Large intestine (tissue), 3 donors: ENCODE measurements around the gene CR1. TPM values are rescaled to one million over a fixed set of nuclear protein-coding genes. Genes with fewer than 3 reads are reported as not detected.
"Not testable (repeated sequence)": the region's sequence is repeated elsewhere in the genome, so short reads cannot be mapped to it uniquely, and the experiment has no call there.

Experiments used
- DNase-seq, 2 donors: peaks; one replicate each; pipeline versions ENCODE4 v3.0.0 to v3.0.0-alpha.2; 2013
- H3K27ac ChIP-seq: one replicate; pipeline ENCODE4 v1.5.1; 2013; ENCODE audit warnings: low read length
- H3K27me3 ChIP-seq: 2 replicates; pipeline ENCODE4 v1.6.1; 2013; ENCODE audit warnings: low read length; ENCODE audit not compliant: control insufficient read depth, insufficient read depth
- H3K36me3 ChIP-seq: 2 replicates; pipeline ENCODE4 v1.6.1; 2013; ENCODE audit warnings: low read length; ENCODE audit not compliant: control insufficient read depth, insufficient read depth
- H3K4me1 ChIP-seq: one replicate; pipeline ENCODE4 v1.6.1; 2013; ENCODE audit warnings: low read length; ENCODE audit not compliant: control insufficient read depth, insufficient read depth
- H3K4me3 ChIP-seq: one replicate; pipeline ENCODE4 v1.5.1; 2013; ENCODE audit warnings: low read length
- H3K9me3 ChIP-seq: one replicate; pipeline ENCODE4 v1.6.1; 2013; ENCODE audit warnings: mild to moderate bottlenecking, low read depth, low read length, moderate library complexity; ENCODE audit not compliant: control insufficient read depth
- WGBS: methylation state at CpG from one replicate; pipeline ENCODE4 v1.1.5; 2013; ENCODE audit warnings: low lambda C conversion rate; ENCODE audit not compliant: insufficient coverage; 5-methylcytosine and 5-hydroxymethylcytosine counted together
- polyA plus RNA-seq: library from polyadenylated mRNA; unstranded; fragments of 120-200 nt; gene quantifications from one replicate; pipeline ENCODE4 v1.2.1, GENCODE V29; 2013

Gene CR1
- polyA plus RNA-seq, 1 donor: 0.66 TPM

- Histone ChIP-seq H3K9me3 (no peaks in the 10 kb centered on the region), H3K27me3 (no peaks in the 10 kb centered on the region), H3K4me3 (no peak overlapping the region), H3K36me3 (no peaks in the 10 kb centered on the region), H3K4me1 (no peaks in the 10 kb centered on the region), H3K27ac (no peak overlapping the region)
- DNase-seq: no peak
- WGBS: no CpG with 5 or more reads among the region's 2 CpGs
These were observed 124.6 kb downstream of the CR1 start for GRCh38 chr1:207620543-207620893.

- H3K27ac ChIP-seq, DNase-seq, H3K27me3 ChIP-seq, H3K4me3 ChIP-seq, H3K9me3 ChIP-seq, H3K4me1 ChIP-seq, H3K36me3 ChIP-seq: not testable (repeated sequence)
- no CpG with 5 or more reads among the region's 1 CpG for WGBS
These were observed 129.6 kb downstream of the CR1 start for GRCh38 chr1:207625504-207626071.

- WGBS: 75% methylated on average over 1 of the region's 1 CpG
These were observed 131.0 kb downstream of the CR1 start for GRCh38 chr1:207626972-207627337.

GRCh38 chr1:207627496-207627895, 131.5 kb downstream of the CR1 start:
- no peaks in the 10 kb centered on the region for H3K36me3 ChIP-seq
- H3K4me3 ChIP-seq: no peak overlapping the region
- no peaks in the 10 kb centered on the region for H3K4me1 ChIP-seq
- no peaks in the 10 kb centered on the region for H3K9me3 ChIP-seq
- no peak overlapping the region for H3K27ac ChIP-seq
- H3K27me3 ChIP-seq: no peaks in the 10 kb centered on the region
- DNase-seq: no peak
- no CpG with 5 or more reads among the region's 2 CpGs for WGBS

More at GRCh38 chr1:207626972-207627337, 131.0 kb downstream of the CR1 start:
- H3K27me3 ChIP-seq: no peaks in the 10 kb centered on the region
- H3K27ac ChIP-seq: no peak overlapping the region
- H3K36me3 ChIP-seq: no peaks in the 10 kb centered on the region
- DNase-seq: no peak
- no peak overlapping the region for H3K4me3 ChIP-seq
- no peaks in the 10 kb centered on the region for H3K4me1 ChIP-seq
- H3K9me3 ChIP-seq: no peaks in the 10 kb centered on the region

- no peaks in the 10 kb centered on the region for H3K9me3 ChIP-seq
- no peaks in the 10 kb centered on the region for H3K4me1 ChIP-seq
- no peaks in the 10 kb centered on the region for H3K36me3 ChIP-seq
- 93% methylated on average over 3 of the region's 5 CpGs for WGBS
- H3K27ac ChIP-seq: no peak overlapping the region
- no peak for DNase-seq
- no peak overlapping the region for H3K4me3 ChIP-seq
- H3K27me3 ChIP-seq: no peaks in the 10 kb centered on the region
These were observed 132.8 kb downstream of the CR1 start for GRCh38 chr1:207628776-207629175.

- Histone ChIP-seq H3K4me1 (peaks cover 6% of the 10 kb centered on the region), H3K4me3 (no peak overlapping the region), H3K27ac (no peak overlapping the region), H3K9me3 (no peaks in the 10 kb centered on the region), H3K36me3 (no peaks in the 10 kb centered on the region), H3K27me3 (no peaks in the 10 kb centered on the region)
- no peak for DNase-seq
- WGBS: no CpG with 5 or more reads among the region's 1 CpG
These were observed 135.2 kb downstream of the CR1 start for GRCh38 chr1:207631137-207631536.

- Histone ChIP-seq H3K27me3 (no peaks in the 10 kb centered on the region), H3K27ac (no peak overlapping the region), H3K4me3 (no peak overlapping the region), H3K36me3 (no peaks in the 10 kb centered on the region), H3K9me3 (no peaks in the 10 kb centered on the region), H3K4me1 (peaks cover 6% of the 10 kb centered on the region)
- DNase-seq: no peak
These were observed 137.3 kb downstream of the CR1 start for GRCh38 chr1:207633226-207633625.

- not testable (repeated sequence) for H3K4me3 ChIP-seq, H3K27ac ChIP-seq, DNase-seq, H3K4me1 ChIP-seq, H3K27me3 ChIP-seq, H3K9me3 ChIP-seq, H3K36me3 ChIP-seq
- WGBS: 93% methylated on average over 3 of the region's 12 CpGs
These were observed 137.8 kb downstream of the CR1 start for GRCh38 chr1:207633699-207634289.

- not testable (repeated sequence) for H3K27me3 ChIP-seq, H3K4me3 ChIP-seq, DNase-seq, H3K27ac ChIP-seq, H3K9me3 ChIP-seq, H3K4me1 ChIP-seq, H3K36me3 ChIP-seq
- WGBS: 100% methylated on average over 1 of the region's 6 CpGs
These were observed 138.3 kb downstream of the CR1 start for GRCh38 chr1:207634293-207634692.

- H3K9me3 ChIP-seq, H3K36me3 ChIP-seq, H3K27ac ChIP-seq, DNase-seq, H3K4me1 ChIP-seq, H3K4me3 ChIP-seq, H3K27me3 ChIP-seq: not testable (repeated sequence)
- WGBS: 100% methylated on average over 1 of the region's 7 CpGs
These were observed 139.7 kb downstream of the CR1 start for GRCh38 chr1:207635569-207636186.
